B cell (primary cell): Measurements from ENCODE around the gene GTF3C5. TPM values are rescaled to one million over a fixed set of nuclear protein-coding genes. Genes with fewer than 3 reads are reported as not detected.
"Not testable (repeated sequence)": the region's sequence is repeated elsewhere in the genome, so short reads cannot be mapped to it uniquely, and the experiment has no call there.

Source experiments
- ATAC-seq: fragments of 200-7000 bp; cut with Tn5 transposase; one replicate; pipeline ENCODE4 v1.10.0; 2021; ENCODE audit warnings: low read depth, mild to moderate bottlenecking, moderate number of reproducible peaks, moderate library complexity
- CTCF ChIA-PET: fragments of 350-600 bp; sonication (Branson Sonifier 250); formaldehyde crosslinking; loops from one replicate; lab custom pipeline; 2021; ENCODE audit warnings: antibody characterized with exemption, inconsistent platforms; lab: Charles Lee
- POLR2A ChIA-PET: fragments of 350-600 bp; sonication (Branson Sonifier 250); formaldehyde crosslinking; loops from one replicate; lab custom pipeline; 2021; ENCODE audit warnings: antibody characterized with exemption; lab: Charles Lee
- DNase-seq: peaks from one replicate; pipeline ENCODE4 v3.0.0; 2013
- H2AFZ ChIP-seq: 2 replicates; pipeline ENCODE4 v1.6.1; 2012; ENCODE audit warnings: mild to moderate bottlenecking, low read depth, low read length; ENCODE audit not compliant: insufficient read depth, poor library complexity, severe bottlenecking
- H3K27ac ChIP-seq, 2 donors: 1 replicate in 1 of 2; 2 replicates in 1 of 2; pipeline ENCODE4 v1.5.1; 2012 to 2013; ENCODE audit warnings: low read length in 2 of 2, mild to moderate bottlenecking in 2 of 2, moderate library complexity in 1 of 2
- H3K27me3 ChIP-seq, 4 experiments: fragments of 200-600 bp in 1 of 4; sonication (generic) in 1 of 4; replicated peaks in 1 of 4; 1 replicate in 2 of 4; 2 replicates in 2 of 4; pipeline versions ENCODE4 v1.6.1 to v1.7.0; 2013 to 2016; ENCODE audit warnings: low read length in 3 of 4, mild to moderate bottlenecking in 2 of 4, mixed read lengths in 1 of 4, moderate library complexity in 1 of 4; ENCODE audit not compliant: insufficient read depth in 4 of 4, control insufficient read depth in 3 of 4; ENCODE audit errors: control extremely low read depth in 1 of 4
- H3K36me3 ChIP-seq, 2 experiments: replicated peaks in 1 of 2; 1 replicate in 1 of 2; 2 replicates in 1 of 2; pipeline versions ENCODE4 v1.6.1 to v1.7.1; 2013; ENCODE audit warnings: low read length in 1 of 2; ENCODE audit not compliant: insufficient read depth in 2 of 2, control insufficient read depth in 1 of 2; ENCODE audit errors: control extremely low read depth in 1 of 2, extremely low read depth in 1 of 2
- H3K4me1 ChIP-seq, 2 donors: fragments of 200-600 bp in 1 of 2; sonication (generic) in 1 of 2; 1 replicate in 1 of 2; 2 replicates in 1 of 2; pipeline versions ENCODE4 v1.5.1 to v1.6.1; 2013 to 2017; ENCODE audit warnings: low read length in 2 of 2; ENCODE audit not compliant: control insufficient read depth in 2 of 2, insufficient read depth in 2 of 2
- H3K4me2 ChIP-seq: replicated peaks from 2 replicates; pipeline ENCODE3; 2012; ENCODE audit warnings: mild to moderate bottlenecking, low read depth, low read length; ENCODE audit not compliant: poor library complexity, severe bottlenecking
- H3K4me3 ChIP-seq, 5 experiments: fragments of 200-600 bp in 1 of 5; sonication (generic) in 1 of 5; 1 replicate in 3 of 5; 2 replicates in 2 of 5; pipeline versions ENCODE4 v1.5.1 to v1.7.0; 2011 to 2016; ENCODE audit warnings: low read length in 4 of 5, mild to moderate bottlenecking in 4 of 5, low read depth in 2 of 5, control low read depth in 1 of 5, moderate library complexity in 1 of 5; ENCODE audit not compliant: insufficient read depth in 1 of 5; ENCODE audit errors: control extremely low read depth in 1 of 5, extremely low read depth in 1 of 5
- H3K79me2 ChIP-seq: fragments of 200-600 bp; sonication (generic); one replicate; pipeline ENCODE4 v1.6.0; 2016; ENCODE audit warnings: low read length; ENCODE audit not compliant: control insufficient read depth, insufficient read depth
- H3K9ac ChIP-seq: fragments of 200-600 bp; sonication (generic); 2 replicates; pipeline ENCODE4 v1.6.1; 2017; ENCODE audit warnings: mild to moderate bottlenecking, low read length, moderate library complexity
- H3K9me3 ChIP-seq, 3 donors: one replicate each; pipeline versions ENCODE4 v1.6.1 to v1.7.1; 2013; ENCODE audit warnings: low read length in 2 of 3; ENCODE audit not compliant: control insufficient read depth in 2 of 3, insufficient read depth in 1 of 3; ENCODE audit errors: control extremely low read depth in 1 of 3
- H4K20me1 ChIP-seq: 2 replicates; pipeline ENCODE4 v1.6.0; 2012; ENCODE audit warnings: mild to moderate bottlenecking, low read length; ENCODE audit not compliant: insufficient read depth, control insufficient read depth, poor library complexity, severe bottlenecking
- H3K27ac Mint-ChIP-seq: one replicate; pipeline ENCODE4 v1.8.0; 2021; ENCODE audit warnings: mixed read lengths
- H3K27me3 Mint-ChIP-seq: one replicate; pipeline ENCODE4 v1.8.0; 2021; ENCODE audit warnings: mixed read lengths
- H3K4me1 Mint-ChIP-seq: one replicate; pipeline ENCODE4 v1.8.0; 2021; ENCODE audit warnings: mixed read lengths
- H3K4me3 Mint-ChIP-seq: one replicate; pipeline ENCODE4 v1.8.0; 2021; ENCODE audit warnings: mixed read lengths
- H3K9me3 Mint-ChIP-seq: one replicate; pipeline ENCODE4 v1.8.0; 2022; ENCODE audit warnings: mixed read lengths; ENCODE audit not compliant: insufficient read depth
- CTCF ChIP-seq: fragments of 200-600 bp; IDR thresholded peaks from one replicate; pipeline ENCODE4 v1.8.0; 2022; ENCODE audit warnings: antibody characterized with exemption, mild to moderate bottlenecking
- EZH2 ChIP-seq: IDR thresholded peaks from 2 replicates; pipeline ENCODE4 v1.6.1; 2012; ENCODE audit warnings: borderline replicate concordance, low read depth, mild to moderate bottlenecking, moderate library complexity, low read length; ENCODE audit not compliant: insufficient read depth, poor library complexity, severe bottlenecking
- WGBS: methylation state at CpG from one replicate; pipeline ENCODE4 v1.1.5; 2013; ENCODE audit warnings: missing lambda C conversion rate; ENCODE audit not compliant: insufficient coverage; 5-methylcytosine and 5-hydroxymethylcytosine counted together
- intact Hi-C: fragments of 100-400 bp; cut with micrococcal nuclease; formaldehyde crosslinking; loops from one replicate; pipeline ENCODE4 v1.10.0; 2022
- polyA plus RNA-seq: library from polyadenylated mRNA; depleted of rRNA; stranded (reverse); fragments of >200 nt; gene quantifications from 2 replicates; pipeline ENCODE4 v1.2.3, GENCODE V29; 2012
- total RNA-seq, 2 donors: library from RNA; stranded (reverse); fragments of 120-200 nt in 1 of 2; gene quantifications; 1 replicate in 1 of 2; 2 replicates in 1 of 2; pipeline versions ENCODE4 v1.2.3 to v1.2.4, GENCODE V29; 2013 to 2022

GTF3C5 gene
- total and polyA plus RNA-seq, 2 donors (not counting 1 experiment from before 2014, with no cell fraction given), result 80.5 to 91.2 TPM

DNA sequence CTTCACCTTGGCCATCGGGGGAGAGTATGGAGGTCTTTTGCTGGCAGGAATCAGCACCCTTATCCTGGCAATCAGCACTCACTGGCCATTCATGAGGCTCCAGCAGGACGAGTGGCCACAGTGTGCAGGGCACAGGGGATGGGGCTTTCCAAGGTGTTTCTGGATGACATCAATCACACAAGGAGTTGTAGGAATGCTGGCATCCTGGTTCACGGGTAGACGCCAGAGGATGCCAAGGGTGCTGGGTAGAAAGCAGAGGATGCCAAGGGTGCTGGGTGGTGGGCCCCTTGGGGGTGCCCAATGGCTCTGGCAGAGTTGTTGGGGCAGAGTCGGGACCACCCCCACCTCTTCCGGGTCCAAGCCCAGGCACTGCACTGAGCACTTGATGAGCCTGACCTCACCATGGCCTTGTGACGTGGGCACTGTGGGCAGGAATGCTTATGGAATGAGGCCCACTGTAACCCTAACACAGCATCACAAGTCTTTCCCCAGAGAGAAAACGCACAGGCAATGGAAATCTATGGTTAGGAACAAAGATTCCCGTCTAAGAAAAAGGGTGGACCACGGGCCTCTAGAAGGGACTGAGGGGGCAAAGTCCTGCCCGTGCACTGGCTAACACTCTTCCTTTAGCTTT lies 60.1 kb downstream of the GTF3C5 start:
- no peak for DNase-seq
- Histone ChIP-seq H3K27me3 (no peaks in the 10 kb centered on the region), H3K9me3 (peaks cover 0 to 4% (median 0%) of the 10 kb centered on the region in 3 donors), H3K9ac (no peak overlapping the region), H3K36me3 (no peaks in the 10 kb centered on the region), H3K27ac (no peak overlapping the region), H3K4me1 (no peaks in the 10 kb centered on the region), H3K79me2 (no peaks in the 10 kb centered on the region), H2AFZ (no peak overlapping the region), H4K20me1 (no peaks in the 10 kb centered on the region), H3K4me3 (no peak overlapping the region), H3K4me2 (no peak overlapping the region)
- TF ChIP-seq CTCF, result no peak
- TF ChIP-seq EZH2, result no peak
- intact Hi-C loops, result no loop called here
- 91% methylated on average over 8 of the region's 11 CpGs for WGBS
- CTCF ChIA-PET, result interaction anchor here (1.0 kb wide), 1 partner anchor 78 kb away, joined by 3 read pairs; no protein-coding TSS in a partner anchor
- Mint-ChIP-seq H3K9me3 (peaks cover 2% of the 10 kb centered on the region), H3K4me1 (no peaks in the 10 kb centered on the region), H3K27me3 (no peaks in the 10 kb centered on the region), H3K4me3 (no peak overlapping the region), H3K27ac (no peak overlapping the region)
- ATAC-seq, result no peak
- POLR2A ChIA-PET, result no interaction called here

- H3K4me3 ChIP-seq, H3K79me2 ChIP-seq, H3K9ac ChIP-seq, H3K27me3 ChIP-seq, H3K4me3 Mint-ChIP-seq, H3K27me3 Mint-ChIP-seq, H3K27ac ChIP-seq, H3K4me2 ChIP-seq, POLR2A ChIA-PET, intact Hi-C loops, H3K4me1 Mint-ChIP-seq, H3K27ac Mint-ChIP-seq, ATAC-seq, H4K20me1 ChIP-seq, H2AFZ ChIP-seq, DNase-seq, H3K4me1 ChIP-seq: not testable (repeated sequence)
- WGBS, result 100% methylated on average over 1 of the region's 4 CpGs
- H3K36me3 ChIP-seq, result peaks cover 0 to 21% of the 10 kb centered on the region in 2 experiments
- peaks cover 1 to 14% (median 7%) of the 10 kb centered on the region in 3 donors for H3K9me3 ChIP-seq
- CTCF ChIA-PET, result interaction anchor here (0.7 to 26.5 kb wide), 6 partner anchors 8 to 92 kb away, joined by 3 to 599 read pairs (median 4); no protein-coding TSS in a partner anchor
- peaks cover 11% of the 10 kb centered on the region for H3K9me3 Mint-ChIP-seq
Measured at GRCh38 chr9:133094351-133094750, 63.6 kb downstream of the GTF3C5 start.
